ENCODE results near the gene KIF1B. TPM values are rescaled to one million over a fixed set of nuclear protein-coding genes. Genes with fewer than 3 reads are reported as not detected.
"Not testable (repeated sequence)": the region's sequence is repeated elsewhere in the genome, so short reads cannot be mapped to it uniquely, and the experiment has no call there.

Gene KIF1B
- polyA plus RNA-seq, 1 donor: 23.8 TPM

DNA sequence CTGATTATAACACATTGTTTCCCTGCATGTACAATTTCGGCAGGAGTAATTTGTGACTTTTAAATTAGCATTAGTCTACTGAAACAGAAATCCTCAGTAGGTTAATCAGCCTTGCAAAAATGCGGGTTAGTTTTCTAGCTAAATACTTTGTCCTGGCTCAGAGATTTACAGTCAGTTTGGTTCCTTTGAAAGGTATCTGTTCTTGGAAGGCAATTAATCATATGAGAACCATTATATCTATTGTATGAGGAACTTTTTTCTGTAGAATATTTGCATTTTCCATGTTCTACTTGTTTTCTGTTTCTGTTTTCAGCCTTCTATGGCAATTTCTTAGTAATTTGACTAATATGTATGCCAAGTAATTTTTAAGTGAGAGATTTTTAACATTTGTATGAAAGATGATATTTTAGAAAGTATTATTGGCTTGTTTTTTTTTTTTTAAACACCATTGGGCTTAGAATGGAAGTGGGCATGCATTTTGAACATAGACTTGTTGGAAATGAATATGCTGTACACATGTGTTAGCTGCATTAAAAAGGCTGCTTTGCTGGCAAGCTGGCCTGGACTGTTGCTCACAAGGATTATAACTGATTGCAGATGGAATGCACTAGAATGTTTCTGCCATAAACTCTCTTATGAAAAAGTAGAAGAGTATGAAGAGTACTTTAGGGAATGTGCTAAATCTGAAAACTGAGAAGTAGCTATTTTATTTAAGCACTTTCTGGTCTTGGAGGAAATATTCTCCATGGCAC lies 26.2 kb downstream of the KIF1B start:
- no peak for DNase-seq
- H3K9me3 ChIP-seq (ENCODE audit: control insufficient read depth, low read depth, low read length): no peaks in the 10 kb centered on the region
- WGBS (ENCODE audit: insufficient coverage, low lambda C conversion rate): no CpG with 5 or more reads among the region's 2 CpGs
- no peaks in the 10 kb centered on the region for H3K4me1 ChIP-seq (ENCODE audit: control insufficient read depth, insufficient read depth, low read length)
- H3K27ac ChIP-seq (ENCODE audit: low read length): no peak overlapping the region
- no peaks in the 10 kb centered on the region for H3K27me3 ChIP-seq (ENCODE audit: control insufficient read depth, insufficient read depth, low read length)
- H3K4me3 ChIP-seq (ENCODE audit: low read length): no peak overlapping the region
- peaks cover 5% of the 10 kb centered on the region for H3K36me3 ChIP-seq (ENCODE audit: control insufficient read depth, insufficient read depth, low read length)

DNA sequence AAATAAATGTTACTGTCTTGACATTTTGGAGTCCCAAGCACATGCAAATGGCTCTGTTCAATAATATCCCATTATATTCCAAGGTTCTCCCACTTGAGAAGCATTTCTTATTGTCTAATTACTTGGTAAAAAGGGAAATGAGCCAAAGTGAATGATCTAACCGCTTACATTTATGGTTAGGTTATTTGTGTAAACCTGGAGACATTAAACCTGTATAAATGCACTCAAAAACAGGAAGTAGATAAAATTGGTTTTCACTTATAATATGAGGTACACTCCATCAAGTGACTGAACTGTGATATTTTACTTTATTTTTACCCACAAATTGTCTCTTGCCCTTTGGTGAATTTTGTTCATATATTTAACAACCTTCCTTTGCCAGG lies 26.8 kb downstream of the KIF1B start:
- Histone ChIP-seq H3K4me3 (ENCODE audit: low read length) (no peak overlapping the region), H3K27me3 (ENCODE audit: control insufficient read depth, insufficient read depth, low read length) (no peaks in the 10 kb centered on the region), H3K27ac (ENCODE audit: low read length) (no peak overlapping the region), H3K9me3 (ENCODE audit: control insufficient read depth, low read depth, low read length) (no peaks in the 10 kb centered on the region), H3K4me1 (ENCODE audit: control insufficient read depth, insufficient read depth, low read length) (no peaks in the 10 kb centered on the region), H3K36me3 (ENCODE audit: control insufficient read depth, insufficient read depth, low read length) (peaks cover 5% of the 10 kb centered on the region)
- DNase-seq: no peak
- WGBS (ENCODE audit: insufficient coverage, low lambda C conversion rate): 78% methylated on average over 1 of the region's 1 CpG

DNA sequence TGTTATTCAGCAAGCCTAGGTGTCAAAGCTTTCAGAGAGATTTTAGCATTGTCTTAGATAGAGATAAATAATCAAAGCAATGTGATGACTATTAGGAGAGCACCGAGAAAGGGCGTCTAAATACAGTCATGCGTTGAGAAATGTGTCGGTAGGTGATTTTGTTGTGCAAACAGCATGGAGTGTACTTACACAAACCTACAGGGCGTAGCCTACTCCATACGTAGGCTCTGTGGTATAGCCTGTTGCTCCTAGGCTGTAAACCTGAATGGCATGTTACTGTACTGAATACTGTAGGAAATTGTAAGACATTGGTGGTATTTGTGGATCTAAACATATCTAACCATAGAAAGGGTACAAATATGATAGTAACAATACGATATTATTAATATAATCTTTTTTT lies 31.8 kb downstream of the KIF1B start:
- no peaks in the 10 kb centered on the region for H3K36me3 ChIP-seq (ENCODE audit: control insufficient read depth, insufficient read depth, low read length)
- H3K27me3 ChIP-seq (ENCODE audit: control insufficient read depth, insufficient read depth, low read length): no peaks in the 10 kb centered on the region
- no peak overlapping the region for H3K4me3 ChIP-seq (ENCODE audit: low read length)
- no peaks in the 10 kb centered on the region for H3K9me3 ChIP-seq (ENCODE audit: control insufficient read depth, low read depth, low read length)
- no peak for DNase-seq
- H3K4me1 ChIP-seq (ENCODE audit: control insufficient read depth, insufficient read depth, low read length): peaks cover 10% of the 10 kb centered on the region
- WGBS (ENCODE audit: insufficient coverage, low lambda C conversion rate): 80% methylated on average over 2 of the region's 7 CpGs
- H3K27ac ChIP-seq (ENCODE audit: low read length): no peak overlapping the region

DNA sequence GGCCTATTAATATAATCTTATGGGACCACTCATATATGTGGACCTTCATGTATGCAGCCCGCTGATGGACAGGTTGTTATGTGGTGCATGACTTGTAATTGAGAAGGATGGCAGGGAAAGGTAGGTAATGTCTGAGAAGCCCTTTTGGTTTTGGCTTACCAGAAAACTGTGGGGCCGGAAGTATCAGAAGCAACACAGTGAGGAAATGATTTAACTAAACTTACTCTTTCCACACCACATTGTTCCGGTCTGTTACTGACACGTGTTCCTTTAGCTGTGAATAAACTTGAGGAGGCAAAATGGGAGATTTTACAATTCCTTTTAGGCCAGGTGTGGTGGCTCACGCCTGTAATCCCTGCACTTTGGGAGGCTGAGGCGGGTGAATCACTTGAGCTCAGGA lies 32.4 kb downstream of the KIF1B start:
- DNase-seq: no peak
- no peaks in the 10 kb centered on the region for H3K27me3 ChIP-seq (ENCODE audit: control insufficient read depth, insufficient read depth, low read length)
- no peaks in the 10 kb centered on the region for H3K36me3 ChIP-seq (ENCODE audit: control insufficient read depth, insufficient read depth, low read length)
- H3K4me1 ChIP-seq (ENCODE audit: control insufficient read depth, insufficient read depth, low read length): peaks cover 10% of the 10 kb centered on the region
- no peak overlapping the region for H3K4me3 ChIP-seq (ENCODE audit: low read length)
- H3K9me3 ChIP-seq (ENCODE audit: control insufficient read depth, low read depth, low read length): no peaks in the 10 kb centered on the region
- no peak overlapping the region for H3K27ac ChIP-seq (ENCODE audit: low read length)
- 100% methylated on average over 1 of the region's 6 CpGs for WGBS (ENCODE audit: insufficient coverage, low lambda C conversion rate)

DNA sequence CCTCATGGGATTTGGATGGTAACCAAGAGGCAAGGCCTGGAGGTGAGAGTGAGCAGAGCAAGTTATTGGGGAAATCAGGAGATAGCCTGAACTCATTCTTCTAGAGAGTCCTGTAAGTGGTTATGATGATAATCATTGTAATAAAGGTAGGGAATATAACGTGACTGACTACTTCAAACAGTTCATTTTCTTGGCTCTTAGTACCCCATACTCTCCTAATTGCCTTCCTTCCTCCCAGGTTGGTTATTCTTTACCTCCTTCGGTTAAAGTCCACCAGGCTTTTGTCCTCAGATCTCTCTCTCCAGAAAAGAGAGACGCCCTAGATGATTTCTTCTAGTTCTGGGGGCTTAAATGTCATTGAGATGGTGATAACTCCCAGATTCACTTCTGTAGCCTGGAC lies 35.3 kb downstream of the KIF1B start:
- no peaks in the 10 kb centered on the region for H3K27me3 ChIP-seq (ENCODE audit: control insufficient read depth, insufficient read depth, low read length)
- 6% methylated on average over 2 of the region's 3 CpGs for WGBS (ENCODE audit: insufficient coverage, low lambda C conversion rate)
- peaks cover 10% of the 10 kb centered on the region for H3K4me1 ChIP-seq (ENCODE audit: control insufficient read depth, insufficient read depth, low read length)
- no peaks in the 10 kb centered on the region for H3K9me3 ChIP-seq (ENCODE audit: control insufficient read depth, low read depth, low read length)
- no peak overlapping the region for H3K4me3 ChIP-seq (ENCODE audit: low read length)
- no peak overlapping the region for H3K27ac ChIP-seq (ENCODE audit: low read length)
- H3K36me3 ChIP-seq (ENCODE audit: control insufficient read depth, insufficient read depth, low read length): no peaks in the 10 kb centered on the region
- DNase-seq: peak in 1 of 2 donors; percentile 26

DNA sequence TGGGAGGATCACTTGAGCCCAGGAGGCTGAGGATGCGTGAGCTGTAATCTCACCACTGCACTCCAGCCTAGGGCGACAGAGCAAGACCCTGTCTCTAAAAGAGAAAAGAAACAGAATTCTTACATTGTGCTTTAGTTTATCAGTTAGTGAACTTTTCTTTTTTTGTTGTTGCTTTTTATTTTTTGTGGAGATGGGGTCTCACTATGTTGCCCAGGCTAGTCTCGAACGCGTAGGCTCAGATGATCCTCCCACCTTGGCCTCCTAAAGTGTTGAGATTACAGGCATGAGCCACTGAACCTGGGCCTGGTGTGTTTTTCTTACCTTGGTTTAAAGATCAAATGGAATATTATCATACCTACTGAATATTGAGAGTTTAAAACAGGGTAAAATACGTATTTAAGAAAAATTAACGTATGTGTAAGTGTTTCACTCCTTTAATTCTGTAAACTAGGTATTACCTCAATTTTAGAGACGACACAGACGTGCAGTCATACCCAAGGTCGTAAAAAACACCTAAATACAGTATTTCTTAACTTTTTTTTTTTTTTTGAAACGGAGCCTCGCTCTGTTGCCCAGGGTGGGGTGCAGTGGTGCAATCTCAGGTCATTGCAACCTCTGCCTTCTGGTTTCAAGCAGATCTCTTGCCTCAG lies 39.6 kb downstream of the KIF1B start:
- 100% methylated on average over 3 of the region's 12 CpGs for WGBS (ENCODE audit: insufficient coverage, low lambda C conversion rate)
- no peaks in the 10 kb centered on the region for H3K36me3 ChIP-seq (ENCODE audit: control insufficient read depth, insufficient read depth, low read length)
- H3K27ac ChIP-seq (ENCODE audit: low read length): no peak overlapping the region
- no peaks in the 10 kb centered on the region for H3K9me3 ChIP-seq (ENCODE audit: control insufficient read depth, low read depth, low read length)
- H3K4me3 ChIP-seq (ENCODE audit: low read length): no peak overlapping the region
- DNase-seq: no peak
- H3K27me3 ChIP-seq (ENCODE audit: control insufficient read depth, insufficient read depth, low read length): no peaks in the 10 kb centered on the region
- peaks cover 10% of the 10 kb centered on the region for H3K4me1 ChIP-seq (ENCODE audit: control insufficient read depth, insufficient read depth, low read length)

DNA sequence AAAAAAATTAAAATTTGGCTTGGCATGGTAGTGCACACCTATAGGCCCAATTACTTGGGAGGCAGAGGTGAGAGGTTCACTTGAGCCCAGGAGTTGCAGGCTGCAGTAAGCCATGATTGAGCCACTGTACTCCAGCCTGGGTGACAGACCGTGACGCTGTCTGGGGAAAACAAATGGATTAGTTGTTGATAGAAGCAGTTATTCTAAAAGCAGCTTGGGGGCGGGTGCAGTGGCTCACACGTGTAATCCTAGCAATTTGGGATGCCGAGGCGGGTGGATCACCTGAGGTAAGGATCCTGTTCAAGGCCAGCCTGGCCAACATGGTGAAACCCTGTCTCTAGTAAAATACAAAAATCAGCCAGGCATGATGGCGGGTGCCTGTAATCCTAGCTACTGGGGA lies 40.3 kb downstream of the KIF1B start:
- H3K27ac ChIP-seq (ENCODE audit: low read length): no peak overlapping the region
- H3K27me3 ChIP-seq (ENCODE audit: control insufficient read depth, insufficient read depth, low read length): no peaks in the 10 kb centered on the region
- no peaks in the 10 kb centered on the region for H3K9me3 ChIP-seq (ENCODE audit: control insufficient read depth, low read depth, low read length)
- no peak for DNase-seq
- H3K4me3 ChIP-seq (ENCODE audit: low read length): no peak overlapping the region
- no peaks in the 10 kb centered on the region for H3K36me3 ChIP-seq (ENCODE audit: control insufficient read depth, insufficient read depth, low read length)
- H3K4me1 ChIP-seq (ENCODE audit: control insufficient read depth, insufficient read depth, low read length): peaks cover 3% of the 10 kb centered on the region
- WGBS (ENCODE audit: insufficient coverage, low lambda C conversion rate): no CpG with 5 or more reads among the region's 7 CpGs

DNA sequence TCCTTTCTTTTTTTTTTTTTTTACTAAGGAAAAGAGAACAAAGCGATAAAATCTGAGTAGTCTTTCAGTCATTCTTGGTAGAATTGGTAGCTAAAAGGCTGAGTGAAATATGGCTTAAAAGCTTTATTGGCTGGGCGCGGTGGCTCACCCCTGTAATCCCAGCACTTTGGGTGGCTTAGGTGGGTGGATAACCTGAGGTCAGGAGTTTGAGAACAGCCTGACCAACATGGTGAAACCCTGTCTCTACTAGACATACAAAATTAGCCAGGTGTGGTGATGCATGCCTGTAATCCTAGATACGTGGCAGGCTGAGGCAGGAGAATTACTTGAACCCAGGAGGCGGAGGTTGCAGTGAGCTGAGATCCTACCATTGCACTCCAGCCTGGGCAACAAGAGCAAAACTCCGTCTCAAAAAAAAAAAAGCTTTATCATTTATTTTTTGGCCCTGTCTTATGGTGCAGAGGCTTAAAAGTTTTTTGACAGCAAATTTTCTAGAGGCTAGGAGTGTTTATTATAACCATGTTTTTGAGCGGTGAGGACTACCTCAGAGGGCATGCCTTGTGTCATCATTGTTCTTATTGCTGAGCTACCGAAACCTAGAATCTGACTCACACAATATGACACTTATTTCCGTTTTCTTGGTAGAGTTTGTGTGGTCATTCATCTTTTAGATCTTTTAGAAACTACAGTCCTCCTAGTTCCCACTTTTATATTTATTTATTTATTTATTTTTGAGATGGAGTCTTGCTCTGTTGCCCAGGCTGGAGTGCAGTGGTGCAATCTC lies 41.1 kb downstream of the KIF1B start:
- not testable (repeated sequence) for H3K27ac ChIP-seq (ENCODE audit: low read length)
- 100% methylated on average over 3 of the region's 9 CpGs for WGBS (ENCODE audit: insufficient coverage, low lambda C conversion rate)

DNA sequence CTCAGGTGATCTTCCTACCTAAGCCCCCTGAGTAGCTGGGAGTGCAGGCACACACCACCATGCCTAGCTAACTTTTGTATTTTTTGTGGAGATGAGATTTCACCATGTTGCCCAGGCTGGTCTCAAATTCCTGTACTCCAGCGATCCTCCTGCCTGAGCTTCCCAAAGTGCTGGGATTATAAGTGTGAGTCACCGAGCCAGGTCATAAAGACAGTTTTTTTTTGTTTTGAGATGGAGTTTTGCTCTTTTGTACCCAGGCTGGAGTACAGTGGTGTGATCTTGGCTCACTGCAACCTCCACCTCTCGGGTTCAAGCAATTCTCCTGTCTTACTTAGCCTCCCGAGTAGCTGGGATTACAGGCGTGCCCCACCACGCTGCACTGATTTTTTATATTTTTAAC lies 42.1 kb downstream of the KIF1B start:
- no CpG with 5 or more reads among the region's 6 CpGs for WGBS (ENCODE audit: insufficient coverage, low lambda C conversion rate)
- Histone ChIP-seq H3K36me3 (ENCODE audit: control insufficient read depth, insufficient read depth, low read length) (no peaks in the 10 kb centered on the region), H3K4me3 (ENCODE audit: low read length) (no peak overlapping the region), H3K27ac (ENCODE audit: low read length) (no peak overlapping the region), H3K27me3 (ENCODE audit: control insufficient read depth, insufficient read depth, low read length) (no peaks in the 10 kb centered on the region), H3K9me3 (ENCODE audit: control insufficient read depth, low read depth, low read length) (no peaks in the 10 kb centered on the region), H3K4me1 (ENCODE audit: control insufficient read depth, insufficient read depth, low read length) (no peaks in the 10 kb centered on the region)
- DNase-seq: peak in 1 of 2 donors; percentile 13

More for the DNA sequence above, 41.1 kb downstream of the KIF1B start:
- DNase-seq; H3K9me3 ChIP-seq (ENCODE audit: control insufficient read depth, low read depth, low read length); H3K4me3 ChIP-seq (ENCODE audit: low read length); H3K4me1 ChIP-seq (ENCODE audit: control insufficient read depth, insufficient read depth, low read length); H3K36me3 ChIP-seq (ENCODE audit: control insufficient read depth, insufficient read depth, low read length); H3K27me3 ChIP-seq (ENCODE audit: control insufficient read depth, insufficient read depth, low read length): not testable (repeated sequence)

DNA sequence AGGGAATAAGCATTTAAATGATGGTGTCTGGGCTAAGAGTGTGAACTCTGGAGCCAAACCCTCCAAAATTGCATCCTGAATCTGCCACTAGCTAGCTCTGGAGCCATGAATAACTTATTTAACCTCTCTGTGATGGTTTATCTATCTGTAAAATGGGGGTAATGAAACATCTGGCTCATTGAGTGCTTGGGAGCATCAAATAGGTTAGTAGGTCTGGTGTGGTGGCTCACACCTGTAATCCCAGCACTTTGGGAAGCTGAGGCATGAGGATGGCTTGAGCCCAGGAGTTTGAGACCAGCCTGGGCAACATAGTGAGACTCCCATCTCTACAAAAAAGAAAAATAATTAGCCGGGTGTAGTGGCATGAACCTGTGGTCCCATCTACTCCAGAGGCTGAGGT lies 42.8 kb downstream of the KIF1B start:
- H3K27ac ChIP-seq (ENCODE audit: low read length): no peak overlapping the region
- WGBS (ENCODE audit: insufficient coverage, low lambda C conversion rate): no CpG with 5 or more reads among the region's 1 CpG

More for the DNA sequence above, 42.8 kb downstream of the KIF1B start:
- H3K36me3 ChIP-seq (ENCODE audit: control insufficient read depth, insufficient read depth, low read length): no peaks in the 10 kb centered on the region
- no peak for DNase-seq
- H3K27me3 ChIP-seq (ENCODE audit: control insufficient read depth, insufficient read depth, low read length): no peaks in the 10 kb centered on the region
- no peaks in the 10 kb centered on the region for H3K9me3 ChIP-seq (ENCODE audit: control insufficient read depth, low read depth, low read length)
- H3K4me3 ChIP-seq (ENCODE audit: low read length): no peak overlapping the region
- H3K4me1 ChIP-seq (ENCODE audit: control insufficient read depth, insufficient read depth, low read length): peaks cover under 1% of the 10 kb centered on the region

Data from large intestine (tissue), 3 donors.